ENCODE measurements around the gene F13B. TPM values are rescaled to one million over a fixed set of nuclear protein-coding genes. Genes with fewer than 3 reads are reported as not detected.

F13B gene
- total RNA-seq, 1 donor from 2014 or later: not detected

DNA sequence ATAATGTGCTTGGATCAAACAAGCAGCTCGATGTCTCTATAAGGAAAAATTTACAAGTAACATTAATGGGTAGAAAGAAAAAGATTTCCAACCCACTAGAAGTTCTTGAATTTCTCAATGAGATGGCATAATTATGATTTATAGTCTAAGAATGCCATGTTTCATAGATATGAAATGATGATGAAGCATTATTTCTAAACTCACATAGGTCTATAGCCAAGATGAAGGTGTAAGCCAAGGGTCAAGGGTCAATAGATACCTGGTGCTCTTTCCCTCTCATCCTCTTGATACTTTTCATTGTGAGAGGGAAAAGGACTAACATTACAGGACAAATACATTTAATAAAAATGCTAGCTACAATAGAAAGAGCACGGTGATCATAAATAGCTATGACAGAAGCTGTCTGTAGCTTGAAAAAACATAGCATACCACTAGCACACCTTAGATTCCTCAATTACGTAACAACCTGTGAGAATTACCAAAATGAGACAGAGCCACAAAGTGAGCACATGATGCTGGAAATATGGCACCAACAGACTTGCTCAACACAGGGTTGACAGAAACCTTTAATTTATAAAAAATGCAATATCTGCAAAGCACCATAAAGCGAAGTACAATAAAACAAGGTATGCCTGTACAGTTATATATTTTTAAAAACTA lies 26.3 kb upstream of the F13B start:
- Histone ChIP-seq H3K9me3 (ENCODE audit: control insufficient read depth in 3 of 3, low read length in 3 of 3) (no peaks in the 10 kb centered on the region), H3K36me3 (ENCODE audit: control insufficient read depth in 3 of 3, insufficient read depth in 3 of 3, low read length in 3 of 3) (no peaks in the 10 kb centered on the region)

DNA sequence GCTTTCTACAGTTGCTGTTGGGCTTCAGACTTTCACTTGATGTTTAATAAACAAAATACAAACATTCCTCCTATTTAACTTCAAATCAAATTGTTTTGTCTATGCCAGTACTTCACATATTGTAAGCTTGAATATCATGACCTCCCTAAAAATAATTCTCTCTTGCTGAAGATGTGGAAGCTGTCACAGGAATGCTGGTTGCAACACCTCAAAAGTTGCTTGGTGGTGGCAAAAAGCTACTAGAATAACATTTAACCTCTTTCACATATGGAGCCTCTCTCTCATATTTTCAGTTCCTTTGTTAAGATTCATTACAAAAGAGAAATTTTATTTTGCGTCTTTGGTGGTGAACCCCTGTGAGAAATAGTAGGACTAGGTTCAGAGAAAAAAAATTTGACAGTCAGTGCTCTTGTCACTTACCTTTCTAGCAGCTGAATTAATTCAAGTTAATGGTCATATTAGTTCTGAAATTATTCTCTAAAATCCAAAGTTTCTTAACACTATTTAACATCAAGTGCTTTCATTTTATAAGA lies 25.5 kb upstream of the F13B start:
- Histone ChIP-seq H3K9me3 (ENCODE audit: control insufficient read depth in 3 of 3, low read length in 3 of 3) (no peaks in the 10 kb centered on the region), H3K27ac (ENCODE audit: low read depth, low read length) (no peak overlapping the region), H3K9ac (ENCODE audit: low read depth in 1 of 3, low read length in 3 of 3) (no peak overlapping the region), H3K4me3 (ENCODE audit: low read length in 3 of 3) (no peak overlapping the region), H3K36me3 (ENCODE audit: control insufficient read depth in 3 of 3, insufficient read depth in 3 of 3, low read length in 3 of 3) (no peaks in the 10 kb centered on the region), H3K4me1 (ENCODE audit: control insufficient read depth in 3 of 3, insufficient read depth in 3 of 3, low read length in 3 of 3) (no peaks in the 10 kb centered on the region), H3K27me3 (ENCODE audit: control insufficient read depth in 3 of 3, insufficient read depth in 3 of 3, low read length in 3 of 3) (no peaks in the 10 kb centered on the region)

More for the DNA sequence above, 26.3 kb upstream of the F13B start:
- no peak overlapping the region for H3K27ac ChIP-seq (ENCODE audit: low read depth, low read length)
- H3K4me3 ChIP-seq (ENCODE audit: low read length in 3 of 3): no peak overlapping the region
- no peaks in the 10 kb centered on the region for H3K27me3 ChIP-seq (ENCODE audit: control insufficient read depth in 3 of 3, insufficient read depth in 3 of 3, low read length in 3 of 3)
- no peak overlapping the region for H3K9ac ChIP-seq (ENCODE audit: low read depth in 1 of 3, low read length in 3 of 3)
- no peaks in the 10 kb centered on the region for H3K4me1 ChIP-seq (ENCODE audit: control insufficient read depth in 3 of 3, insufficient read depth in 3 of 3, low read length in 3 of 3)

GRCh38 chr1:197083474-197083873 lies 16.4 kb upstream of the F13B start:
- Histone ChIP-seq H3K4me1 (ENCODE audit: control insufficient read depth in 3 of 3, insufficient read depth in 3 of 3, low read length in 3 of 3) (no peaks in the 10 kb centered on the region), H3K9ac (ENCODE audit: low read depth in 1 of 3, low read length in 3 of 3) (no peak overlapping the region), H3K4me3 (ENCODE audit: low read length in 3 of 3) (no peak overlapping the region), H3K36me3 (ENCODE audit: control insufficient read depth in 3 of 3, insufficient read depth in 3 of 3, low read length in 3 of 3) (no peaks in the 10 kb centered on the region), H3K27ac (ENCODE audit: low read depth, low read length) (no peak overlapping the region), H3K27me3 (ENCODE audit: control insufficient read depth in 3 of 3, insufficient read depth in 3 of 3, low read length in 3 of 3) (no peaks in the 10 kb centered on the region), H3K9me3 (ENCODE audit: control insufficient read depth in 3 of 3, low read length in 3 of 3) (no peaks in the 10 kb centered on the region)

- no peaks in the 10 kb centered on the region for H3K9me3 ChIP-seq (ENCODE audit: control insufficient read depth in 3 of 3, low read length in 3 of 3)
- H3K4me1 ChIP-seq (ENCODE audit: control insufficient read depth in 3 of 3, insufficient read depth in 3 of 3, low read length in 3 of 3): no peaks in the 10 kb centered on the region
- no peak overlapping the region for H3K27ac ChIP-seq (ENCODE audit: low read depth, low read length)
- H3K27me3 ChIP-seq (ENCODE audit: control insufficient read depth in 3 of 3, insufficient read depth in 3 of 3, low read length in 3 of 3): no peaks in the 10 kb centered on the region
- no peak overlapping the region for H3K4me3 ChIP-seq (ENCODE audit: low read length in 3 of 3)
- no peaks in the 10 kb centered on the region for H3K36me3 ChIP-seq (ENCODE audit: control insufficient read depth in 3 of 3, insufficient read depth in 3 of 3, low read length in 3 of 3)
- H3K9ac ChIP-seq (ENCODE audit: low read depth in 1 of 3, low read length in 3 of 3): no peak overlapping the region
Measured at GRCh38 chr1:197081117-197081753, 14.2 kb upstream of the F13B start.

- no peak overlapping the region for H3K4me3 ChIP-seq (ENCODE audit: low read length in 3 of 3)
- no peaks in the 10 kb centered on the region for H3K4me1 ChIP-seq (ENCODE audit: control insufficient read depth in 3 of 3, insufficient read depth in 3 of 3, low read length in 3 of 3)
- no peak overlapping the region for H3K9ac ChIP-seq (ENCODE audit: low read depth in 1 of 3, low read length in 3 of 3)
- no peak overlapping the region for H3K27ac ChIP-seq (ENCODE audit: low read depth, low read length)
- H3K27me3 ChIP-seq (ENCODE audit: control insufficient read depth in 3 of 3, insufficient read depth in 3 of 3, low read length in 3 of 3): no peaks in the 10 kb centered on the region
- no peaks in the 10 kb centered on the region for H3K9me3 ChIP-seq (ENCODE audit: control insufficient read depth in 3 of 3, low read length in 3 of 3)
- no peaks in the 10 kb centered on the region for H3K36me3 ChIP-seq (ENCODE audit: control insufficient read depth in 3 of 3, insufficient read depth in 3 of 3, low read length in 3 of 3)
Measured at GRCh38 chr1:197080323-197080722, 13.3 kb upstream of the F13B start.

DNA sequence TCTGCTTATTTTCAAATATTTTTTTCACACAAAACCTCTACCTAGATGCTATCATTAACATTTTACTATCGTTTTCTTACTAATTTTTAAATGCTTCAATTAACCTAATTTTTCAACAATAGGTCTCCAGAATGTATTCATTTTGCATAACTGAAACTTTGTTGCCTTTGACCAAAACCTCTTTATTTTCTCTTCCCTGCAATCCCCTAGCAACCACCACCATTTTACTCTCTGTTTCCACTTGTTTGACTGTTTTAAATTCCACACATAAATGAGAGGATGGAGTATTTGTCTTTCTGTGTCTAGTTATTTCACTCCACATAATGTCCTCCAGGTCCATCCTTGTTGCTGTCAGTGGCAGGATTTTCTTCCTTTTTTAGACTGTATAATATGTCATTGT lies 9.5 kb upstream of the F13B start:
- Histone ChIP-seq H3K36me3 (ENCODE audit: control insufficient read depth in 3 of 3, insufficient read depth in 3 of 3, low read length in 3 of 3) (no peaks in the 10 kb centered on the region), H3K27ac (ENCODE audit: low read depth, low read length) (no peak overlapping the region), H3K4me1 (ENCODE audit: control insufficient read depth in 3 of 3, insufficient read depth in 3 of 3, low read length in 3 of 3) (no peaks in the 10 kb centered on the region), H3K9ac (ENCODE audit: low read depth in 1 of 3, low read length in 3 of 3) (no peak overlapping the region), H3K27me3 (ENCODE audit: control insufficient read depth in 3 of 3, insufficient read depth in 3 of 3, low read length in 3 of 3) (no peaks in the 10 kb centered on the region), H3K4me3 (ENCODE audit: low read length in 3 of 3) (no peak overlapping the region), H3K9me3 (ENCODE audit: control insufficient read depth in 3 of 3, low read length in 3 of 3) (no peaks in the 10 kb centered on the region)

- Histone ChIP-seq H3K27me3 (ENCODE audit: control insufficient read depth in 3 of 3, insufficient read depth in 3 of 3, low read length in 3 of 3) (no peaks in the 10 kb centered on the region), H3K9ac (ENCODE audit: low read depth in 1 of 3, low read length in 3 of 3) (no peak overlapping the region), H3K4me3 (ENCODE audit: low read length in 3 of 3) (no peak overlapping the region), H3K27ac (ENCODE audit: low read depth, low read length) (no peak overlapping the region), H3K4me1 (ENCODE audit: control insufficient read depth in 3 of 3, insufficient read depth in 3 of 3, low read length in 3 of 3) (no peaks in the 10 kb centered on the region), H3K36me3 (ENCODE audit: control insufficient read depth in 3 of 3, insufficient read depth in 3 of 3, low read length in 3 of 3) (no peaks in the 10 kb centered on the region), H3K9me3 (ENCODE audit: control insufficient read depth in 3 of 3, low read length in 3 of 3) (no peaks in the 10 kb centered on the region)
Measured at GRCh38 chr1:197073978-197074377, 6.9 kb upstream of the F13B start.

GRCh38 chr1:197067457-197067818 lies 378 bp upstream of the F13B start:
- H3K9me3 ChIP-seq (ENCODE audit: control insufficient read depth in 3 of 3, low read length in 3 of 3): no peaks in the 10 kb centered on the region
- no peaks in the 10 kb centered on the region for H3K36me3 ChIP-seq (ENCODE audit: control insufficient read depth in 3 of 3, insufficient read depth in 3 of 3, low read length in 3 of 3)
- no peaks in the 10 kb centered on the region for H3K27me3 ChIP-seq (ENCODE audit: control insufficient read depth in 3 of 3, insufficient read depth in 3 of 3, low read length in 3 of 3)
- no peak overlapping the region for H3K9ac ChIP-seq (ENCODE audit: low read depth in 1 of 3, low read length in 3 of 3)
- H3K4me1 ChIP-seq (ENCODE audit: control insufficient read depth in 3 of 3, insufficient read depth in 3 of 3, low read length in 3 of 3): no peaks in the 10 kb centered on the region
- no peak overlapping the region for H3K27ac ChIP-seq (ENCODE audit: low read depth, low read length)
- H3K4me3 ChIP-seq (ENCODE audit: low read length in 3 of 3): no peak overlapping the region

- Histone ChIP-seq H3K9me3 (ENCODE audit: control insufficient read depth in 3 of 3, low read length in 3 of 3) (no peaks in the 10 kb centered on the region), H3K36me3 (ENCODE audit: control insufficient read depth in 3 of 3, insufficient read depth in 3 of 3, low read length in 3 of 3) (no peaks in the 10 kb centered on the region), H3K27ac (ENCODE audit: low read depth, low read length) (no peak overlapping the region), H3K9ac (ENCODE audit: low read depth in 1 of 3, low read length in 3 of 3) (no peak overlapping the region), H3K4me1 (ENCODE audit: control insufficient read depth in 3 of 3, insufficient read depth in 3 of 3, low read length in 3 of 3) (no peaks in the 10 kb centered on the region), H3K27me3 (ENCODE audit: control insufficient read depth in 3 of 3, insufficient read depth in 3 of 3, low read length in 3 of 3) (no peaks in the 10 kb centered on the region), H3K4me3 (ENCODE audit: low read length in 3 of 3) (no peak overlapping the region)
Measured at GRCh38 chr1:197066277-197066676, 783 bp downstream of the F13B start.

DNA sequence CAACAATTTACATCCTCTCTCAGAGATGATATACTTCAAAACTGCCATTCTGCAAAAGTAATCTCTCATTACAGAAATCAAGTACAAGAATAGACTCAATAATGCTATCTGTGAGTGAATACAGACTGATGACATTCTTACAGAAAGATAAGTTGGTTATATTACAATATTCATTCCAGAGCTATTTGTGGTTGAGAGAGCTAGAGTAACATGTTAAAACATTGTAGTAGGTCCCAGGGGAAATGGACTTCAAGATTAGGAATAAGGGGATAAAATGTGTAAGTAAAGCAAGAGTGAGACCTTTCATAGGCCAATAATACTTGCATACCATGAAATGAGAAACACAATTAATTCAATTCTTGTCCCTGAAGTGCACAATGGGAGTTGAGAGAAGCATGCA lies 1.5 kb downstream of the F13B start:
- Histone ChIP-seq H3K36me3 (ENCODE audit: control insufficient read depth in 3 of 3, insufficient read depth in 3 of 3, low read length in 3 of 3) (no peaks in the 10 kb centered on the region), H3K27ac (ENCODE audit: low read depth, low read length) (no peak overlapping the region), H3K4me1 (ENCODE audit: control insufficient read depth in 3 of 3, insufficient read depth in 3 of 3, low read length in 3 of 3) (no peaks in the 10 kb centered on the region), H3K4me3 (ENCODE audit: low read length in 3 of 3) (no peak overlapping the region), H3K27me3 (ENCODE audit: control insufficient read depth in 3 of 3, insufficient read depth in 3 of 3, low read length in 3 of 3) (no peaks in the 10 kb centered on the region), H3K9me3 (ENCODE audit: control insufficient read depth in 3 of 3, low read length in 3 of 3) (no peaks in the 10 kb centered on the region), H3K9ac (ENCODE audit: low read depth in 1 of 3, low read length in 3 of 3) (no peak overlapping the region)
